ENCODE measurements around the gene TTC12.

The TTC12 gene

DNA sequence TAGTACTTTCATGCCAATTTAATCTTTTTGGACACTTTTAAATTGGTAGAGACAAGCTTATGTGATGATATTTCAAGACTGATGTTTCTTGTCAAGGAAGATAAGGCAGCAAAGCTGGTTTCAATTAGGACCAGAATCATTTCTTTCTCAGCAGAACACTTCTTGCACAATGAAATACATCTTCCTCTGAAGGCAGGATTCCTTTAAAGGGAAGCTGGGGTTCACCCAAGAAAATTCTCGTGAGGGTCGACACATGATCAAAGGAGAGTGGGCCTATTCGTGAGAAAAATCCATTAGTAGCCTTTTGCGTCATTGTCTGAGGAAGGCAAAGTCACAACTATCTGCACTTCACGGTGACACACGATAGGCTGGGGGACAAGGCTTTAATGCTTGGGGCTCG lies 17.6 kb downstream of the TTC12 start:
- no peak for DNase-seq

DNA sequence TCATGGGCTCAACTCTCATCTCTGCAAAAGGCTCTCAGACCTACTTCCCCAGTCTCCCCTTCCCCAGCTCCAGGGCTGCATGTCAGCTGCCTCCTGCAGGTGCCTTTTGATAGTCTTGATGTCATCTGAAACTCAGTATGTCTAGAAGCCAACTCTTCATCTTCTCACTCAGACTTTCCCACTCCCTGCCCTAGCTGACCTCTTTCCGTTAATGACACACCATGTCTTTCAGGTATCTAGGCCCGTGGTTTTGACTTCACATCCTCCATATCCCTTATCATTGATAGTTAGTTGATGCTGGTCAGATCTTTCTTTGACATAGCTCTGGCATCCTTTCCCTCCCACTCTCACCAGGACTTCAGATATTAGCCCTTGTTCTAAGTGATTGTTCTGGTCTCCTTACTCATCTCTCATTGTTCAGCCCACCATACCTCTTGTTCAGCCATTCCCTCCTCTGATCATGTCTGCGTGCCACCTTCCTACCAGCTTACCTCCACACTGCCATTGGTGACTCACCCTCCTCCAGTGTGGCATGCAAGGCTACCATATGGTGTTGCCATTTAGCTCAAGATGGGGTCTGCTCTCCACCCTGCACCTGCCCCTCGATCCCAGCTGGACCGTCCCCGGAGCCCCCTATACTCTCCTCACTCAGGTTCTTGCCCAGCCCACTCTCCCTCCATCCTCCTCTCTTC lies 18.4 kb downstream of the TTC12 start:
- no peak for DNase-seq

DNA sequence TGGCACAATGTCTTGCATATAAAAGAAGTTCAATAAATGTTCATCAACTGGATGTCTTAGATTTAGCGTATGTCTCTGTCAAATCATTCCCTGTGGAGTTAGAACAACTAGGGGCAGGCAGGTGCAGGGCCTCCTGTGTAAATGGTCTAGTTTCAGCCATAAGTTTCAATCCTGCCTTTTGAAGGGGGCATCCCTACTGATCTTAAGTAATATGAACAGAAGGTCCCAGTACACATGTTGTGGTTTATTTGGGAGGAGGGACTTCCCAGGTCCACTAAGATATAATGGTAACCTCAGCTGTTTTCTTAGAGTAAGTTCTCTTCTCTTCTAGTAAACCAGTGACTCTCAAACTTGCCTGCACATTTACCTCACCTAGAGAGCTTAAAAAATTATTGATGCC lies 19.8 kb downstream of the TTC12 start:
- no peak for DNase-seq

DNA sequence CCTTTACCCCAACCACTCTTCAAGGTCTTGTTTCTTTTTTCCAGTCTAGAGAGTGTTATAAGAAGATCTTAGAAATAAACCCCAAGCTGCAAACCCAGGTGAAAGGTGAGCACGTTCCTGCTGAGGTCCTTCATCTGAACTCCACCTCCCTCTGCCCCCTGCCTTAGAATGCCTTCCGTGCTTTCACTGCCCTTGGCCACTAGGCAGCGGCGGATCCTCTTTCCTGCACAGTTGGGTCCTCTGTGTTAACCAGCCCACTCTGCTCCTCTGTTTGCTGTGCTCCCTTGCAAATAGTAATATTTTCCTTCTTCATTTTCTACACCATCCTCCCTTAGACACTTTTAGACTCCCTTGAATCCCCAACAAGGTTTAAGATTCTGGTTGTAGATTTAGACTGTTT lies 24.3 kb downstream of the TTC12 start:
- DNase-seq = no peak

DNA sequence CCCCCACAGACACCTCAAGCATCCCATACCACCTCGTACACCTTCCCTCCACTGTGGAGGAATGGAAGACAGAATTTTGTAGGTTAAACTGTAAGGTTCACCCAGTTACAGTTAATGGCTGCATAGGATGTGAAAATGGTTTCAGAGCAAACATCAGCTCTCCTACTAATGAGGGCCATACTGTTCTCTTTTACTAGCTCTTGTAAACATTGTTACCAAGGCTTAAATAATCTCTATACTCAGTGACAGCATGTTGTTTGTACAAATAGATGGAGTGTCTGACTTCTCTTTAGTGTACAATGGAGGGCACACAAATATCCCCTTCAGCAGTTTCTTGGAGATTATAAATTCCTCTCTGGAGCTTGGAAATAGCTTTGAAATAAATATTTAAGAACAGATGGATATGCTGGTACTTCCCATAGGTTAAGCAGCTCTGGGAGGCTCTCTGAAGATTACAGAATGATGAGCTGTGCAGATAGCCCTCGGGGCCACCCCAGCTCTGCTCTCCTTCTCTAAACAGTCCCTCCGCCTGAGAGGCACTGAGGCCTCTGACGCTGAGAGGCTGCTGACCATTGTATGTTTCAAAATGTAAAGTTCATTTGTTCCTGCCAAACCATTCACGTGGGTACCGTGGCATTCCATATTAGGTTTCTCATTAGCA lies 25.7 kb downstream of the TTC12 start:
- no peak for DNase-seq

DNA sequence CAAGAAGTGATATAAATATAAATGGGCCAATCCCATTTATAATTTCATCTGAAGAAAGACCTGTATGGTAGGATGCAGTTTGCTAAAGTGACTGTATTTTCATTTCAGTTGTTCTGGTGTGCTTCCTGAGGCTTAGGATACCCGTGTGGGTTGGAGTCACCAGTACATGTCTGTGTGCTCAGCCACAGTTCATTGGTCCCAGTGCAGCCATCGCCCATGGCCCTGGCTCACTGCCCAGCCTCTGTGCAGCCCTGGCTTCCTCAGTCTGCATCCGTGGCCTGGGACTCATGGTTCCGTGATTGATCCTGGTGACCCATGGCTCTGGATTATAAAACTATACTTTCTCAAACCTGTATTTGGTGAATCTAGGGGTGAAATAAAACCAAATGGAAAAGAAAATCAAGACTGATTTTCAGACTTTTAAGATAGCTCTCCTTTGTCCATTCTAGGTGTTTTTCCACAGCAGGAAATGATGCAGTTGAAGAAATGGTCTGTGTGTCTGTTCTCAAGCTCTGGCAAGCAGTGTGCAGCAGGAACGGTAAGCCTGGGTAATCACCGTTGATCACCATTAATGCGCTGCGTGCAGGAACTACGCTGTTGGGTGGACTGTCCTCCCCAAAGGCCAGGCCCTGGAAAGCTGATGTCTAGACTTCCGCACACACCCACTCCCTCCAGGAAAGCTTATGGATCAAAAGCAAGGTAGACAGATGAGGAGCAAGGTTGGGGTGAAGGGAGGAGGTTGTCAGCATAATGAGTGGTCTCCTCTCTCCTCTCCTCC lies 27.2 kb downstream of the TTC12 start:
- DNase-seq = no peak

DNA sequence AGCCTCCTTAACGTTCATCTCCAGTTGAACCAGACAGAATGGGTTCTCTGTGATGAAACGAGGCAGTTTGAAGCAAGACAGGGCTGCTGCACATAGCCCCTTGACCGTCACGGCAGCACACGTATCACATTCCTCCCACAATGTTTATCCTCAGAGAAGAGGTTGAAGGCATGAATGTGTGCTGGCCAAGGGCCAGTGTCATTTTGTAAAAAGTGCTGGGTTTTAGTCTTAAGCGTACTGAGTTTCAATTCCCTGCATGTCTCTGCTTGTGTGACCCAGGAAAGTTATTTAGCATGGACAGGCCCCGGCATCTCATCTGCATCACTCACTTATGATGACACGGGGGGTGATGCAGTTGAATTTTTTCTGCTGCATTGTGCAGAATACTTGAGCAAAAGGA lies 31.6 kb downstream of the TTC12 start:
- DNase-seq = no peak

DNA sequence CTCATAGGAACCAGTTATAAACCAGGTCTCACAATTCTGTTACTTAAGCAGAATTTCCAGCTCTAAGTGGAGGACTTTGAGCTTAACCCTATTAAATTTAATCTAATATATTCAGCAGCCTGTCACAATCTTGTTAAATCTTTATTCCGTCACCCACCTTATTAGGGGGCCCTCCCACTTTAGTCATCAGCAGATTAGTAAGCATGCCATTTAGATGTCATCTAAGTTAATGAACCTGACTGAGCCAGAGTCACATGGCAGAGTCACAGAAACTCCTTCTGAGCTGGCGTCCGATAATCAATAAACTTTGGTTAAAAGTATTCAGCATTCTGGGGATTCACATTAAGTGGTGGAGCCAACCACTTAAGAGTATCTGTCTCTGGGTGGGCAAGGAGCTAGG lies 35.1 kb downstream of the TTC12 start:
- DNase-seq = no peak

DNA sequence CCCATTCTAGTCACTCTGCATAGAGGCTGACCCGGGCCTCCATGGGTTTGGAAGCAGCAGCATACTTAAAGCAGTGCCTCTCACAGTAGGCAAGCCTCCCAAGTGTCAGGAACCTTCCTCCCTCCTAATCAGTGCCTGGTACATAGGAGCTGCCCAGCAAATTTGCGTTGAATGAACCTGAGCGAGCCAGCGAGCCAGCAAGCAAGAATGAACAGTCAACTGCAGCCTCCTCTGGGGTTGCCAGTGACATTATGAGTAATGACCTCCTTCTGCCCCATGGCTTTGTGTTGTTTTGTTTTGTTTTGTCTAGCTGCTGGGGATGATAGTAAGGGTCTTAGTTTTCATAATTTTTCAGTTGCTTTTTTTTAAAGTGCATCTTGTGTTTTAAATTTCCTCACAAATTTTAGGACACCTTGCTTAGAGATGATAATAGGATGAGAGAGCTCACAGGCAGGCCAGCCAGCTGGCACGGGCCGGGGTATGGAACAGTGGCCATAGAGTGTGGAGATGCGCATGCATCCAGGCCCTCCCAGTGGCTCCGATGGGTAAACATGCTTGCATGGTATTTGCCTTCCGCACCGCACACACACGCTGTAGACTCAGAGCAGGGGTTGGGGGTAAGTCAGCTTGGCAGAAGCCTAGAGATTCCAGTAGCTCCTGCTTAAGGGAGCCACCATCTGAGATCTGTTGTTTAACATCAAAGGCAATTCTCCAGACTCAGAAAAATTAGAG lies 36.1 kb downstream of the TTC12 start:
- peak; percentile 7 to 69 for DNase-seq

DNA sequence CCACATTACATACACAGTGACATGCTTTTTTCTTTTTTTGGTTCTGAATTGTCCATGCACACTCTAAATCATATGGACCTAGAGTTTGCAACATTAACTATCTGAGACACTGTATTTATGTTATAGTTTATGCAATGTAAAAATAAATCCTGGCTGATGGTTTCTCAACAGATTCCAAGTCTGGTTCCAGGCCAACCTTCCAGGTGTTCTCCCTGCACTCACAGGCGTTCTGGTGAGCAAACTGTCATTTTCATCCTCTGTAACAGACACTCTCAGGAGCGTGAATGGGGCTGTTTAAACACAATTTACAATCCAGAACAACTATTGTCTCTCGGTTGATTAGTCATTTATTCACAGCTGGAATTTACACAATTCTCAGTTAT lies 36.7 kb downstream of the TTC12 start:
- no peak for DNase-seq

DNA sequence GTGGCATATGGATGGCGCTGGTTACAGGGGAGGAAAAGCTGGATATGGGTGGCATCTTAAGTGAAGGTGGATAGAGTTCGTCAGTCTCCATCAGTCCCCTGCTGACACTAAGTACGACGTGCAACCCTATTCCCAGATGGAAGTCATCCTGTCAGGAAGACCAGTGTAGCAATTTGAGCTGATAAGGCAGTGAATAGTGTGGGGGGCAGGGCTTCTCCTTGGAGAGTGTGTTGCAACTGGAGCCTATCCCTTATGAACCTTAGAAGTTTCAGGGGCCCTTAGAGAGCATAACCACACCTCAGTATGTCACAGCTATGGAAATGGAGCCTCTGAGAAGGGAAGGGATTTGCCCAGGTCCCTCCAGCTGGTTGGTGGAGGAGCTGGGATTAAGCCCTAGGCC lies 37.1 kb downstream of the TTC12 start:
- DNase-seq = no peak

DNA sequence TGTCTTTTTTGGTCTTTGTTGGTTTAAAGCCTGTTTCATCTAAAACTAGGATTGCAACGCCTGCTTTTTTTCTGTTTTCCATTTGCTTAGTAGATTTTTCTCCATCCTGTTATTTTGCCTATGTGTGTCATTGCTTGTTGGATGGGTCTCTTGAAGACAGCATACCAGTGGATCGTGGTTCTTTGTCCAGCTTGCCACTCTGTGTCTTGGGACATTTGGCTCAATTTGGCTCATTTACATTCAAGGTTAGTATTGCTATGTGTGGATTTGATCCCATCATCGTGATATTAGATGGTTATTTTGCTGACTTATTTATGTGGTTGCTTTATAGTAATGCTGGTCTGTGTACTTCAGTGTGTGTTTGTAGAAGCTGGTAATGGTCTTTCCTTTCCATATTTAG lies 41.8 kb downstream of the TTC12 start:
- DNase-seq = no peak

DNA sequence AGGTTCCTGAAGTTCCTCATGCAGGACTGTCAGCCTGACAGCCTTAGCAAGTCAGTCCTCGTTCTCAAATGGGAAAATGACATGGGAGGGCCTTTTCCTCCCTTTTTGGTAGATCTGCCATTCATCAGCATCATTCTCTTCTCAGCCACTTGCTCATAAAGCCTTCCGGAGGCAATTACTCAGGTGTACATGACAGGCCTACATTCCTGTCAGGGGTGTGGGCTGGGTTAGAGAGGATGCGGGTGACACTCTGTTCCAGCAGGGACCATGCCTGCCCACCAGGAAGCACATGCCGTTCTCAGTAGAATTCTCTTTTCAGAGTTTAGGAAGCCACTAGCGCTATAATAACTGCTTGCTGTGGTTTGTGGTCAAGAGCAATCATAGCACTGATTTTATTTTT lies 49.0 kb downstream of the TTC12 start:
- no peak for DNase-seq

DNA sequence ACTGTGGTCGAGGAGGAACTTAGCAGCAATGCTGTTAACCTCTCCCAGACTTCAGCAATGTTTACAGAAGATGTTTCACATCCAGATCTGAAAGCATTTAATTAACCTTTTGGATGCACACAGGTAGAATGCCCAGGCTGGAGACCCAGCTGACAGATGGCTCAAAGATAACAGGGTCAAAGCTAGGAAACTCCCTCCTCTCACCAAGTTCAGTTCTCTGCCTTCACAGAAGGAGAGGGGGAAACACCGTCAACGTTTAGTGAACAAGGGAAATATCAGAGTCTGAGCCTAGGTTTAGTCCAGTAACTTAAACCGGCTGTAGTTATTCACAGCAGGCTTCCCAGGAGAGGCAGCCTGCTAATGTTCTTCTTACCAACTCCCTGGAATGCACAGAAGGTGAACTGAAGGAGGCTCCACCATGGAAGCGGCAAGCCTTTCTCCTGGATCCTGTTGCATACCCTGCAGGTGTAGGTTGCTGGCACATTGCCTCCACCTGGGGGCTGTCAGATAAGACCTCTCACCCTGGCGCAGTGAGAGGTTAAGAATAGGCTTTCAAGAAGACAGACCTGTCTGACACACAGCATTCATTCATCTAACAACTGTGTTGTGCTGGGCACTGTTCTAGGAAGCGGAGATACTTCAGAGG lies 49.7 kb downstream of the TTC12 start:
- DNase-seq = no peak

DNA sequence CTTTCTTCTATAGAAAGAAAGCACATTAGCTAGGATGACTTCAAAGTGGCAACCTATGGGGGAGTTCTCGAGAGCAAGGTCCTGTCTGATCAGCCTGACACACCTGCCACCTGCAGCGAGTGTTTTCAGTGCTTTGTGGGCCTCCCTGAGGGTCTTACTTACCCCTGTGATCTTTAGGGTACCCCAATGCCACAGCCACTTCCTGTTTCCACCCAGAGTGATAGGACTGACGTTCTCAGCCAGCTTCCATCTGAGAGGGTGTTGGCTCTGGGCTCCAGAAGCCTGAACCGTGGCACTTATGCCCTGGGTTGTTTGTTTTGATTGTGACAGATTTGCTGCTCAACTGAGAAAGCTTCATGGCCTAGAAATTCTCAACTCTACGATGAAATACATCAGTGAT lies 51.5 kb downstream of the TTC12 start:
- no peak for DNase-seq

DNA sequence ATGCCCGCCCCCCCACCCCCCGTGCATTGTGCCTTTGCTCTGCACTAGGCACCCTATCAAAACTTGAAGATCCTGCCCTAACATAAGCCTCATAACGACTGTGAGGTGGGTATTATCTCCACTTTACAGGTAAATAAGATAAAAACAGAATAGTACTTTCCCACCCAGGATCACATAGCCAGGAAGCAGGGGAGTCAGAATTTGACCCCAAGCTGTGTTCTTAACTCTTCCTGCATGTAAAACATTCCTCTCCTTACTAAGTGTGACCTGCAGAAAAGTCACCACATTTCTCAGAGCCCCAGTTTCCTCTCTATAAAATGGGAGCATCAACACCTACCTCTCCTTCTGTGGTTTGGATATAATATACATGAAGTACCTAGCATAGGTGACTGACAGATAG lies 55.0 kb downstream of the TTC12 start:
- no peak for DNase-seq

DNA sequence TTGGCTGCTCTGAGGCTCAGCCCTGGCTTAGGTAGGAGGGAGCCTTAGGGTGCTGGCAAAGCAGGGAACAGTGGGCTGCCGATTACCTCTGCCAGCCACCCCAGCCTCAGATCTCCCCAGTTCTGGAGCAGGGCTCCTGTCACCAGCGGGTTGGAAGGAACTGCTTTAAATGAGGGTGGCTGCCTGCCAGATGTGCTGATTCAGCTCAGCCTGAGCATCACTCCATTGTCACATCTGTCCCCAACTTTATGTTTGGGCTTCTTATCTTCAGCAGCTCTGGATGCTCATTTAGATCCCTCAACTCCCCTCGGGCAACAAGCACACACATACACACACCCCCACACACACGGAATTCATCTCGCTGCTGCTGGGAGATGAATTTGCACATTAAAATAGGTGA lies 56.3 kb downstream of the TTC12 start:
- DNase-seq = no peak

DNA sequence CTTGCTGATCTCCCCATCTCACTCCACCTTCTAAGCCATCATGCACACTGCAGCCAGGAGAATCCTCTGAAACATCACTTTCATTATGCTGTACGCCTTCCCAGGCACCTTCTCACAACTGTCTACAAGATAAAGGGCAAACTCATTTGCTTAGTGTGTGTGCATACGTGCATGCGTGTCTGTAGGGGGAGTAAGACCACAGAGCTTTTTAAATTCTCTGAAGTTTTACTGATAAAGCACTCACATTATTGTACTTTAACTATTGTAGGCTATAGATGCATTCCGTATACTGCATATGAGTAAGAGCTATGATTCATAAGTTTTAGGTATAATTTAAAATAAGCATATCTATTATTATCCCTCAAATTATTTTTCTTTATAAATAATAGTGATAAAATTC lies 57.9 kb downstream of the TTC12 start:
- DNase-seq = no peak

DNA sequence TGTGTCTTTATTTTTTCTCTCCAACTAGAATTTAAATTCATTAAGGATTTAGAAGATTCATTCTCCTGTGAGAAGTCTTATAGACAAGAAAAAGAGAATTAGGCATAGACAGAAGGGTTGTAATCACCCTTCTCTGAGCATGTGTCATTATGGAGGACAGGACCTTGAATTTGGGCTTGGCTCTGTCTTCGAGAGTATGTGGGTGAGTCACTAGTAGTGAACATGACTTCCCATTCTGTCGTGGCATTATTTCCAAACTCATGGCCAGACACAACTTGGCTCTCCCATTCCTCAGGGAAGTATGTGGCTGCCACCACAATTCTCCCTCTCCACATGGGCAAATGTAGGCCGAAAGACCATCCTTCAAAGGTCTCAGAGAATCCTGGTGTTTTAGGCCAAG lies 58.9 kb downstream of the TTC12 start:
- DNase-seq = peak in 1 of 2 experiments; percentile 35

DNA sequence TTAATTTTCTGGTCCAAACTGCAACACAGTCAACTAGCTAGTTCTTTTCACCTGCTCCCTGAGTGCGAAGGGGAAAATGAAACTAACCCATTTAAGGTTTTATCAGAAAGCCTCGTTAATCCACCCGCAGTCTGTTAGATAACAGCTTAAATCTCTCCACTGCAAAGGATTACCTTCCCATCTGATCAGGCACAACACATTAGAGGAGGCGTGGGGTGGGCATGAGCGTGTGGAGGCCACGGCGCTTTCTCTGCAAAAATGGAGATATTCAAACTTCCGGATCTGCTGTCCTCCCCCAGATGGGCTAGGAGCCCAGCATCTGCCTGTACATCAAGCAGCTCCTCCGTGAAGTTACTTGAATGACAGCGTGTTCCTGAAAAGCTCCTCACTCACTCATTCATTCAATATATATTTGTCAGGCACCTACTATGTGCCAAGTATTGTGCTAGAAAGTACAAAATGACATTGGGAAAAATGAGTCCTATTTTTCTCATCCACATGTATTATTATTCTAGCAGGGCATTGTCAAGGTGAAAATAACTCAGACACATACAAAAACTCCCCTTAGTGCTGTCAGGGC lies 59.7 kb downstream of the TTC12 start:
- no peak for DNase-seq

DNA sequence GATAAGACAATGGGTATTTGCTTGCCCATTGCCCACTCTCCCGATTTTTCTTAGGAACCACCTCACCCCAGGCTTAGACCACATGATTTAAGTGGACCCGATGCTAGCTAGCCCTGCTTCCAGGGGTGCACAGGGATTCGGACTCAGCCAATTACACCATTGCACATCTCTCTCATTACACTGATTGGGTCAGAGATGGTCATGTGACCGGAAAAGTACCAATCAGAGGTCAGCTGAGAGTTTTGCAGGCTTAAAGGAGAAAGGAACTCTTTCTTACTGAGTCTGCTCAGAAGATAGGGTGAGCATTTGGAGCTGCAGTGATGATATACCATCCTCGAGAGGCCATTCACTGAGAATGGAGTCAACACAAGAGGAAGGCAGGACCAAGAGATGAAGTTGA lies 61.0 kb downstream of the TTC12 start:
- DNase-seq = no peak

DNA sequence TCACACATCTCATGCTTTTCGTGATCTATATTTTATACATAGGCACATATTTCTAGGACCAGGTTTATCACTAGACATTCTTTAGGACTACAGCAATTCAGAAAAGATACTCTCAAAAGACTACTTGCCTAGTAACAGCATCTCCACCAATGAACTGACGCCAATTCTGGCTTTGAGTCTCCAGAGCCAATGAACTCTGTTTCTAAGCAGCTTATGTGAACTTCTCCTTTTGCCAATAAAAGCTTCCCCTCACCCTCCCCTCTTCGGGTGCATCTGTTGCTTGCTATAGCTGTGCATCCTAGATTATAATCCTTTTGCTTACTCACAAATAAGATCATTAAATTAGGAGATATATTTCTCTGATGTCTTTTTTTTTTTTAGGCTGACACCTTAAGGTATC lies 61.8 kb downstream of the TTC12 start:
- DNase-seq = peak; percentile 35 to 85

All from NCI-H446 (cell line).